Activated naive CD8-positive, alpha-beta T cell treated with anti-CD3 and anti-CD28 coated beads, Interleukin-2, amount 50 U/mL, for 16 hours (primary cell): ENCODE data around the gene SERPINB1.
"Not testable (repeated sequence)": the region's sequence is repeated elsewhere in the genome, so short reads cannot be mapped to it uniquely, and the experiment has no call there.

Experiments
- DNase-seq: peaks from one replicate; pipeline ENCODE4 v3.0.0-alpha.2; 2020; ENCODE audit warnings: low read depth, low spot score

Gene SERPINB1

DNA sequence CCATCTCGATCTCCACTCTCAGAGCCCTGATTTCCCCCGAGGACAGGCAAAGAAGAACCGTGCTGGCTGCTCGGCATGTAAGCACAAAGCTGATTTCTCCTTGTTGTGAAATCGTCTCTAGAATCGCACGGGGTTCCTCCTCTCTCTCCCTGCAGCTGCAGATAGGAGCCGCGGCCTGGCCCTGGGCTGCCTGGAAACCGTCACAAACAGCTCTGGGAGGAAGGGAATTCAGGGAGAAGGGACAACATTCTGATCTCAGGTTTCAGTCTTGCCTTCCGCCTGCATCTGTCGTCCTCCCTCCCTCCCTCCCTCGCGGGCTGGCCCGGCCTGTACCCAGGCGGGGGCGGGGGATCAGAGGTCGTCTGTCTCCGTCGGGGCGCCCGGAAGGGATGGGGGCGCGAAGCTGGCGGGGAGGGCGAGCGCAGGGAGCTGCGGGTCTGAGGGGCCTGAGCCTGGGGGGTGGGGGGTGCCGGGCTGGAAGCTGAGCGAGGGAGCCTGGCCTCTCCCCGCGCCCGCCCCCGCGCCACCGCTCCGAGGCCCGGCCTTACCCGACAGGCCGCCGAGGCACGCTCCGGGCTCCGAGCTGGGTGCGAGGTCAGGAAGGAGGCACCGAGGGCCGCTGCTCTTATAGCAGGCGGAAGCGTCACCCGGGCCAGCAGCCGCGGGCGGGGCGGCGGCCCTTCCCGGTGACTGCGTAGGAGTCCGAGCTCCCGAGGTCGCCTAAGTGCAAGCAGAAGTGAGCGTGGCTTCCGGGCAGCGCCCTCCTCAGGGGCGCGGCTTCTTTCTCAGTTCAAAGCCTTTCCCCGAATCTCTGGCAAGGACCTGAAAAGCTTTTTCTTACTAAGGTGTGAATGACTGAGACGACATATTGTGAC is at the start of gene SERPINB1:
Gene SERPINB1, minus strand, starts transcription at position 600 of the 875 bp plus-strand sequence. CDS start 1,277 bp downstream, outside the sequence.
- DNase-seq = peak; percentile 27

DNA sequence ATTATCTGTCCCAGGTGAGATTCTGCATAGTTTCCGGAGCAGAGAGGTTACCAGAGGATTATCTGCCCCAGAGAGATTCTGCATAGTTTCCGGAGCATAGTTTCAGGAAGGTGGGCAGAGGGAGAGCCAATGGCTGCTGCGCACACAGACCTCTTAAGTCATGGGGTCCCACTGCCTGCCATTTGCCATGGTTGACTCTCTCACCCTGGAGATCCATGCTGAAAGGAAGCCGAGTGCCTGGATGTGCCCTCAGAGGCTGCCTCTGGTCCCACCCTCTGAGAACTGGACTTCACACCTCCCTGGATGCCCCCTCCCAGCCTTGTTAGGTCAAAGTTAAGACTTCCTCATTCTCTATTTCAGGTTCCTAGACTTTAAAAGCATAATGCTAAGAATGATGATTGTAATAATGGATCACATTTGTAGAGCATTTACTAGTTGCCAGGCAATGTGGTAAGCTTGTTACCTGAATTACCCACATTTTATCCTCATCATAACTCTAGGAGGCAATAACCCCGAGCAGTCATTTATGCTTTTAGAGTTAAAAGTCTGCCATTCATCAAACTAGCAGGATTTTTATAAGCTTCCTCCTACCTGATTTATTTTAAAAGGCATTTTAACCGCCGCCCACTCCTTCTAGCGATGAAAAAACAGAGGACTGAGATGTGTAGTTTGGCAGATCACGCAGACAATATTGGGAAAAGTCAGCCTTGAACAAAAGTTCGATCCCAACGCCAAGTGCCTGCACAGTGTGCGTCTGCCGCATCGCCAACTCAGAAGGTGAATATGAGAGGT is 49.5 kb upstream of the SERPINB1 start:
- DNase-seq = no peak

DNA sequence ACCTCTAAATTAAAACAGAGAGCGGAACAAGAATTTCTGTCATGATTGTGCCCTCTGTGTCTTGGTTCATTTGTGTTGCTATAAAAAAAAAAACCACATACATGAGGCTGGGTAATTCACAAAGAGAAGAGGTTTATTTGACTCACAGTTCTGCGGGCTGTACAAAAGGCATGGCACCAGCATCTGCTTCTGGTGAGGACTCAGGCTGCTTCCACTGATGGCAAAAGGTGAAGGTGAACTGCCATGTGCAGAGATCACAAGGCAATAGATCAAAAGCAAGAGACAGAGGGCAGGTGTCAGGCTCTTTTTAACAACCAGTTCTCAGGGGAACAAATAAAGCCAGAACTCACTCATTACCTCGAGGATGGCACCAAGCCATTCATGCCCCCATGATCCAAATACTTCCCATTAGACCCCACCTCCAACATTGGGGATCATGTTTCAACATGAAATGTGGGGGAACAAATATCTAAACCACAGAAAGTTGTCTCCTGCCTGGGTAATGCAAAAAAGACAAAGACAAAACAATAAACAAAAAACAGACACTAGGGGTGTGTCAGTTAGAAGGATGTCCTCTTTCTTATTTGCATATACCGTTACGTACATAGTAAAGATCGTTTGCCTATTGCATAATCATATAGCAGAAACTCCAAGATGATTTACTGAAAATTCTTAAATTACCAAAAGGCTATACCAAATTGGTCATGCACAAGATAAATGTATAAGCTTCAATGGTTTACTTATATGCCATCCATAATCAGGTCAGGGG is 44.5 kb upstream of the SERPINB1 start:
- no peak for DNase-seq

DNA sequence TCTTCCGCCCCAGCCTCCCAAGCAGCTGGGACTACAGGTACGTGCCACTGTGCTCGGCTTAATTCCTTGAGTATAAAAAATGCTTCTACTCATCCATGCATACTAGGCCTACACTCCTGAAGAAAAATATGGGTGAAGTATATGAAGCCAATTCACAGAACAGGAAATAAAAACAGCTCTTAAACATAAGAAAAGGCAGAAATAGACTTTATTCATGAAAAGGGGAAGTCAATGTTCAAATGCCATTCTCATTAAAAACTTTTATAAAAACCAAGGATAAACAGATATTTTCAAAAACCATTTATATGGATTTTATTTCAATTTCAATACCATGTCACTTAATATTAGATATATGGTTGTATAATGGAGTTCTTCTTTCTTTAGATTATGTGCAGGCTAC is 43.1 kb upstream of the SERPINB1 start:
- no peak for DNase-seq

DNA sequence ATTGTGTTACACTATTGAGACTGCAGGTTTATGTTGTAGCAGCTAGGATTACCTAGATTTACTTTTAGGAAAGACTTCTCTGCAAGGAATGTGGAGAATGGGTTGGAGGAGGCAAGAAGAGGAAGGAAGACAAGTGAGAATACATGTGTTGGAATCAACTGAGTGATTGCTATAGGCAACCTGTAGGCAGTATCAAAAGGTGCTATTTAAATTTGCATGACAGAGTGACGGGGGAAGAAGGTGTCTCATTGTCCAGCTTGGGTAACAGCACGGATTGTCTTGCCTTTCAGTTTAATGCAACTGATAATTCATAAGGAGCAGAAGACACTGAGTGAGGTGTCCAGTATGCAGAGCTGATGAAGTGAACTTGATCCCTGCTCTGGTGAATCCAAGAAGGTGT is 42.0 kb upstream of the SERPINB1 start:
- no peak for DNase-seq

DNA sequence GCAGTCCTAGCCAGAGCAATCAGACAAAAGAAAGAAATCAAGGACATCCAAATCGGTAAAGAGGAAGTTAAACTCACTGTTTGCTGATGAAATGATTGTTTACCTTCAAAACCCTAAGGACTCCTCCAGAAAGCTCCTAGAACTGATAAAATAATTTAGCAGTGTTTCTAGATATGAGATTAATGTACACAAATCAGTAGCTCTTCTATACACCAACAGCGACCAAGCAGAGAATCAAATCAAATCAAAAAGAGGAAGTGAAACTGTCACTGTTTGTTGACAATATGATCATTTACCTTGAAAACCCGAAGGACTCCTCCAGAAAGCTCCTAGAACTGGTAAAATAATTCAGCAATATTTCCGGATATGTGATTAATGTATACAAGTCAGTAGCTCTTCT is 39.8 kb upstream of the SERPINB1 start:
- DNase-seq = no peak

DNA sequence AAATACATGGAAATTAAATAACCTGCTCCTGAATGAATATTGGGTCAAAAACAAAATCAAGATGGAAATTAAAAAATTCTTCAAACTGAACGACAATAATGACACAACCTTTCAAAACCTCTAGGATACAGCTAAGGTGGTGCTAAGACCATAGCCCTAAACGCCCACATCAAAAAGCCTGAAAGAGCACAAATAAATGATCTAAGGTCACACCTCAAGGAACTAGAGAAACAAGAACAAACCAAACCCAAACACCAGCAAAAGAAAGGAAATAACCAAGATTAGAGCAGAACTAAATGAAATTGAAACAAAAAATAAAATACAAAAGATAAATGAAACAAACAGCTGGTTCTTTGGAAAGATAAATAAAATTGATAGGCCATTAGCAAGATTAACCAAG is 38.5 kb upstream of the SERPINB1 start:
- DNase-seq = not testable (repeated sequence)

DNA sequence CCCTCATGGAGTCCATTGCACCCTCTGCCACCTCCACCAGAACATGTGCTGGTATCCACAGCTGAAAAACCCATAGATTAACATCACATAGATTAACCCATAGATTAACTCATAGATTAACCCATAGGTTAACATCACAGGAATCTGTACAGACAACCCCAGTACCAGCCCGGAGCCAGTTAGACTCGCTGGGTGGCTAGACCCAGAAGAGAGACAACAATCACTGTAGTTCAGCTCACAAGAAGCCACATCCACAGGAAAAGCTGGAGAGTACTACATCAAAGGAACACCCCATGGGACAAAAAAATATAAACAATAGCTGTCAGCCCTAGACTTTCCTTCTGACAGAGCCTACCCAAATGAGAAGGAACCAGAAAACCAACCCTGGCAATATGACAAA is 36.3 kb upstream of the SERPINB1 start:
- no peak for DNase-seq

DNA sequence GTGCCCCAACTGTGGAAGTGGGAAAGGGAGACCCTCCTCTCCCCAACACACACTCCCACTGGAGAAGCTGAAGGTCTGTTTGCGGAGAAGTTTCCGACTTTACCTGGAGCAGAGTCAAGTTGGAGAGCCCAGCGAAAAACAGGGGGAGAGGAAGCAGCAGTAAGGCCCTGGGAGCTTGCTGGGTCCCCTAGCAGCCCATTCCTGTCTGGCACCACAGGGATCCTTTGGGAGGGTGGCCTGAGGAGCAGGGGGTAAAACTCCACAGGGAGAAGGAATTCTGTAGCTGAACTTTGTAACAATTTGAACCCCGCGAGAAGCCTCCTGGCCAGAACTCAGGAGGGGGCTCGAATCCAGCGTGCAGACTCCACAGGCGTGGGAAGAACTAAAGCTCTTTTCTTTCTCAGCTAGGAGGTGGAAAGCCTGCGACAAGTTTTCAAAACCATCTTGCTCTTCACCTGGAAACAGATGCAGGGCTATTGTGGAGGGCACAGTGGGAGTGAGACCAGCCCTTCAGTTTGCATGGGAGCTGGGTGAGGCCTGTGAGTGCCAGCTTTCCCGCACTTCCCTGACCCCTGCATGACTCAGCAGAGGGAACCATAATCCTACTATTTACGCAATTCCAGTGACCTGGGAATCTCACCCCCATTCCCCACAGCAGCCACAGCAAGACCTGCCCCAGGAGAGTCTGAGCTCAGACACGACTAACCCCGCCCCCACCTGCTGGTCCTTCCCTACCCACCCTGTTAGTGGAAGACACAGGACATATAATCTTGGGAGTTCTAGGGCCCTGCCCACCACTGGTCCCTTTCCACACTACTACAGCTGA is 35.6 kb upstream of the SERPINB1 start:
- no peak for DNase-seq

DNA sequence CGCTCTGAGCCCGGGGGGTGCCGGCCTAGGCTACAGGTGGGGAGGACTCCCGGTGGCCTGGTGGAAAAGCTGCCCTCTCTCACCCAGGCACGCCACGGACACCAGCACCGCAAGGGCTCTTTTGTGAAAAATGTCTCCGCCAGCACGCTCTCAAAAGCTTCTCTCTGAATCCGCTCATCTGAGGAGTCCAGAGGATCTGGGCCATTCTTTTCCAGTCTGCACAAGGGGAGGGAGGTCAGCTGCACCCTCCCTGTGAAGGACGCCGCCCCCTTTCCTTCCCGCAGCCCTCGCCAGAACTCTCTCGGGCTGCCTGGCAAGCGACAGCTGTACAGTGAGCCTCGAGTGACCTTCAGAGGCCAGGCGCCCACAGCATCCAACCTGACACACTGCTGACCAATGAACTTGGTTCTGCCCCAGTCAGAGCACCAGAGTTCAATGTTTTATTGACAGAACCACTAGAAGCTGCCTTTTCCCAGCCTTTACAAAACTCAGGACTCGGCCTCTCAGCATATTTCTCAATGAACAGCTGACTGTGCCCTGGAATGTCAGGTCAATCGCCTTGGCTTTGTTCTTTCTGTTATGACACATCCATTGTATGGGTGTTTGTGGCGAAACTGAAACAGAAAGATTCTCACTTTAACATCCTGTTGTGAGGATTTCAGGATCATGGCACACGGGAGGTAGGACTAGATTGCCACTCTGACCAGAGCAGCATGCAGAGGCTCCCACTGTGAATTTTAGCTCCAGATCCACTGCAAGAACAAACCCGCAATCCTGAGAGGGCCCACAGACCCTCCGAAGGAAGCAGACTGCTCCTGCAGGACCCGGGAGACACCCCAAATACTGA is 34.8 kb upstream of the SERPINB1 start:
- no peak for DNase-seq

DNA sequence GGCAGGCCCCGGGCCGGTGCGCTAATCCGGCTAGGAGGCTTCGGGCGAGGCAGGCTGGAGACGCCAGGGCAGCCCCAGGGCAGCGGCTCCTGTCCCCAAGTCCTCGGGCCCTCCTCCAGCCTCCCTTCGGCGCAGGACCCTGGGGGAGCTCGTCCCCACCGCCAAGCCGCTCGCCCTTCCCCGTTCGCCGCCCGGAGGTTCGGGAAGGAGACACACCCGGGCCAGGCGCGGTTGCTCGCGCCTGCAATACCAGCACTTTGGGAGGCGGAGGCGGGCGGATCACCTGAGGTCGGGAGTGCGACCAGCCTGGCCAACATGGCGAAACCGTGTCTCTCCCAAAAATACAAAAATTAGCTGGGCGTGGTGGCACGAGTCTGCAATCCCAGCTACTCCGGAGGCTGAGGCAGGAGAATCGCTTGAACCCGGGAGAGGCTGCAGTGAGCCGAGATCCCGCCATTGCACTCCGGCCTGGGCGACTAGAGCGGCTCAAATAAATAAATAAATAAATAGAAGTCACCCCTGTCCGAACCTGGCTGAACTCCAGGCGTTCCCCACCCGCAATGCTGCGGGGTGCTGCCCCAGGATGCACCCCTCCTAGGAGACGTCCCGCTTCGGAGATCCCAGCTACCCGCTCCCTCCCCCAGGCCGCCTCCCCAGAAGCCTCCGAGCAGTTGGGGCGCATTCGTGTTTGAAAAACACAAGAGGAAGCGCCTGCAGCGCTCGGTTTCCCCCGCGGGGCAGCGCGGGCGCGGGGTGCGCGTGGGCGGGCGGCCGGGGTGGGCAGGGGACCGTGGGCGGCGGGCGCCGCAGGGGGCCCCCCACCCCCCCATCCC is 33.9 kb upstream of the SERPINB1 start:
- DNase-seq = no peak

DNA sequence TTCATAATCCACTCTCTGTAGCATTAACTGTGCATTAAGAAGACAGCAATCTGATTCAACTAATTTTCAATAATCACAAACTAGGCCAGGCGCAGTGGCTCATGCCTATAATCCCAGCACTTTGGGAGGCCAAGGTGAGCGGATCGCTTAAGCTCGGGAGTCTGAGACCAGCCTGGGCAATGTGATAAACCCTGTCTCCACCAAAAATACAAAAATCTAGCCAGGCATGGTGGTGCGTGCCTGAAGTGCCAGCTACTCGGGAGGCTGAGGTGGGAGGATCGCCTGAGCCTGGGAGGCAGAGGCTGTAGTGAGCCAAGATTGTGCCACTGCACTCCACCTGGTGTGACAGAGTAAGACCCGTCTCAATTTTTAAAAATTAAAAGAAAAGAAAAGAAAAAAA is 32.0 kb upstream of the SERPINB1 start:
- no peak for DNase-seq

DNA sequence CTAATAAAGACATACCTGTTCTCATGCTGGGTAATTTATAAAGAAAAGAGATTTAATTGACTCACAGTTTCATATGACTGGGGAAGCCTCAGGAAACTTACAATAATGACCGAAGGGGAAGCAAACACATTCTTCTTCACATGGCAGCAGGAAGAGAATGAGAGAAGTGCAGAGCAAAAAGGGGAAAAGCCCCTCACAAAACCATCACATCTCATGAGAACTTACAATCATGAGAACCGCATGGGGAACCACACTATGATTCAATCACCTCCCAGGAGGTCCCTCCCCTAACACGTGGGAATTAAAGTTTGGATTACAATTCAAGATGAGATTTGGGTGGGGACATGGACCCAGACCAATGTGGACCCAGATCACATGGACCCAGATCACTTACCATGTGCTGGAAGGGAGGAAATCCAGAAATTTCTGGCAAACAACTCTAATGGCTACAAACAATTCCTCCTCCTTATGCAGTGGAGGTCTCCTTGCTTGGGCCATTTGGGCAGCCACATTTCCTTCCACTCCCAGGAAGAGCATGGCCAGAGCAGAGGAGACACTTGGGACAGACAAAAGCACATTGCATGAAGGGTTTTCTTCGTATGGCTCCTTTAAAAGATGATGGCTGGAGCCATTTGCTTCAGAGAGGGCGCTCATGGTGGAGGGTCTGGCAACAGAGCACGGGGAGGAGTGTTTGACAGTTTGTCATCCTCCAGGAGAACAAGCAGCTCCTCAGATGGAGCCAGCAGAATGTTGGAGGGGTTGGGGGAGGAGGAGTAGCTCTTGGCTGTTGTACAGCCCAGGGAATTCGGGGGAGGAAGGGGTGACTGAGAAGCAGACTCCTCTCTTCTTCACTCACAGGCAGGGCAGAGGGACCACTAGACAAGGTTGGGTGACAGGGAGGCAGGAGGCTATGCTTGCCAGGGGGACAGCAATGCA is 31.0 kb upstream of the SERPINB1 start:
- no peak for DNase-seq

DNA sequence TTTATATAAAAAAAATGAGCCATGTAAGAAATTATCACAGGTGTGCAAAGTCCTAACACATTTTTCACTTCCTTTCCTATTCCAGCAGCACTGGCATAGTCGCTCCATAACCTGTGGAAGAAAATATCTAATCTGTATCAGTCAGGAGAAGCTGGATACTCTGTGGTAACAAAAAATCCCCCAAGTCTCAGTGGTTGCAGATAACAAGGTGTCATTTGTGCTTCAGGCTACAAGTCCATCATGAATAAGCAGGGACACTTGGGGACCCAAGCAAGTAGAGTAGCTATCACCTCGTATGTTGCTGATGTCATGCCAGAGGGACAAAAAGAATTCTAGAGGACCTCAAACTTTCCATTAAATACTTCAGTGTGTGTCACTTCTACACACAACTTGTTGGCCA is 30.3 kb upstream of the SERPINB1 start:
- DNase-seq = no peak

DNA sequence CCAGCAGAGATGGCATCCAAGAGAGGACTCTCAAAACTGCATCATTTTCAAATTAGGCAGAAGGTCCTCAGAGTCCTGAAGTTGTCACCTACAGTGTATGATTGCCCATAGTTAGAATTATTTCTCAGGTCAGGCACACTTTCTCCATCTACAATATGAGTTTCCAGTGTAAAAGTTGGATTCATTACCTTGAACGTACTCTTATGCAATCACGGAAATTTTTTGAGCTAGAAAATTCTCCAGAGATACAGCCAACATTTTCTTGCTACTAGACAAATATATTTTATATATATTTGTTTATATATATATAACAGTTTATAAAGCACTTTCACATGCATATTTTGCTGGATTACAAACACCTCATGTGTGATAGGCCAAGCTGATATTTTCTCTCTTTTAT is 29.4 kb upstream of the SERPINB1 start:
- no peak for DNase-seq

DNA sequence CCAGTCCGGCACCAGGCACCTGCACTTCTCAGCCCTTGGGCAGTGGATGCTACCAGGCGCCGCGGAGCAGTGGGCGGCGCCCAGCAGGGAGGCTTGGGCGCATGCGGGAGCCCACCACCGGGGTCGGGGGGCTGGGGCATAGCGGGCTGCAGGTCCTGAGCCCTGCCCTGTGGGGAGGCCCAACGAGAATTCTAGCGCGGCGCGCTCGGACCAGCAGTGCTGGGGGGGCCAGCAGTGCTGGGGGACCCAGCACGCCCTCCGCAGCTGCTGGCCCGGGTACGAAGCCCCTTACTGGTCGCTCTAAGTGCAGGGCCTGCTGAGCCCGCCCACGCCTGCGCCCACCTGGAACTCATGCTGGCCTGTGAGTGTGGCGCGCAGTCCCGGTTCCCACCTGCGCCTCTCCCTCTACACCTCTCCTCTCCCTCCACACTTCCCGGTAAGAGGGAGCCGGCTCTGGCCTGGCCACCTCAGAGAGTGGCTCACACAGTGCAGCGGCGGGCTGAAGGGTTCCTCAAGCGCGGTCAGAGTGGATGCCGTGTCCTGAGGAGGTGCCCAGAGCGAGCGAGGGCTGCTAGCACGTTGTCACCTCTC is 28.5 kb upstream of the SERPINB1 start:
- DNase-seq = no peak

DNA sequence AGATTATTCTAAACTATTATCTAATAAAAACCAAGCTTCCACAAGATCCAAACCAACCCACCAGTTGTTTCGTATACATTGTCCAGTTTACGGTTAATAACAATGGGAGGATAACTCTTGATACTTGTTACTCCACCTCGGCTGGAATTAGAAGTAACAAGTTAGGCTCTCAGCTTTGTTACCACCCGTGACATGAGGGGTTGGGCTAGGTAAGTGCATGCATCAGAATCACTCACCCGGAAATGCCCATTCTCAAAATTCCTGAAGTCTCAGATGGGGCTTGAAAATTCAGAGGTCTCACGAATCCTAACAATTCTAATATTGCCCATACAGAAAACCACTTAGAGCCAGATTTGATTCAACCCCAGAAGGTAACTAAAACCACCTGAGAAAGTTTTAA is 27.0 kb upstream of the SERPINB1 start:
- no peak for DNase-seq
